Tibial artery (tissue), 4 donors: ENCODE results near the gene CRX.

Experiments used
- DNase-seq, 2 donors: peaks; one replicate each; pipeline ENCODE4 v3.0.0-alpha.2; 2019
- H3K27ac ChIP-seq, 2 donors: fragments of 200-600 bp; sonication (generic) in 1 of 2; 1 replicate in 1 of 2; 2 replicates in 1 of 2; pipeline ENCODE4 v1.5.1; 2018 to 2019; ENCODE audit warnings: mild to moderate bottlenecking in 1 of 2
- H3K27me3 ChIP-seq, 2 donors: fragments of 200-600 bp; sonication (generic) in 1 of 2; one replicate each; pipeline versions ENCODE4 v1.5.1 to v1.6.0; 2016 to 2019
- H3K36me3 ChIP-seq, 3 donors: fragments of 200-600 bp; sonication (generic) in 2 of 3; one replicate each; pipeline ENCODE4 v1.5.1; 2016 to 2019; ENCODE audit warnings: mild to moderate bottlenecking in 2 of 3
- H3K4me1 ChIP-seq, 4 donors: fragments of 200-600 bp; sonication (generic) in 2 of 4; 1 replicate in 3 of 4; 2 replicates in 1 of 4; pipeline ENCODE4 v1.5.1; 2016 to 2019
- H3K4me3 ChIP-seq, 2 donors: fragments of 200-600 bp; sonication (generic) in 1 of 2; 1 replicate in 1 of 2; 2 replicates in 1 of 2; pipeline ENCODE4 v1.5.1; 2018 to 2019; ENCODE audit warnings: mild to moderate bottlenecking in 2 of 2
- H3K9me3 ChIP-seq, 3 donors: fragments of 200-600 bp; sonication (generic) in 1 of 3; one replicate each; pipeline ENCODE4 v1.5.1; 2016 to 2019
- CTCF ChIP-seq, 2 experiments: fragments of 200-600 bp in 1 of 2; fragments of 450-650 bp in 1 of 2; IDR thresholded peaks; one replicate each; pipeline ENCODE4 v1.5.1; 2017 to 2019; ENCODE audit warnings: antibody characterized with exemption in 2 of 2, mild to moderate bottlenecking in 1 of 2, moderate library complexity in 1 of 2
- intact Hi-C: fragments of 100-400 bp; cut with DNase I; formaldehyde crosslinking; loops from one replicate; pipeline ENCODE4 v1.15.0; 2023; ENCODE audit warnings: low total_unique reads

Gene CRX

GRCh38 chr19:47881757-47882156 is 60.0 kb downstream of the CRX start:
- intact Hi-C loops = no loop called here
- Histone ChIP-seq H3K36me3 (no peaks in the 10 kb centered on the region), H3K9me3 (no peaks in the 10 kb centered on the region), H3K4me1 (no peaks in the 10 kb centered on the region), H3K27me3 (peaks cover 0 to 33% of the 10 kb centered on the region in 2 donors), H3K27ac (no peak overlapping the region), H3K4me3 (no peak overlapping the region)
- no peak for DNase-seq
- TF ChIP-seq CTCF (IDR thresholded peaks at IDR 0.05) = no peak

DNA sequence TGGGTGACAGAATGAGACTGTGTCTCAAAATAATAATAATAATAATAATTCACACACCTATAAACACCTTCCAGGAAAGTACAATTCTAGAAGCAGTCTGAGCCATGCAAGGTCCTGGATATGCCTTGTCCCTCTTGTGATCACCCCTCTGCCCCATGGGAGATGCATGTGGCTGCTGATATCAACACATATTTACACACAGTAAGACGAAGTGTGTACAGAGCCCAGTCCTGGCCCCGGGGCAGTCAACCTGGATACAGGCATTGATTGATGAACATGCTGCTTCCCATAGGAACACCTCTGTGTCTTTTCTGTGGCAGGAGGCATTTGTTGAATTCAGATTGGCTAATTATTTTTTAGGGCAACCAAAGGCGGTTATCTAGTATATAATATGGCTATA is 61.2 kb downstream of the CRX start:
- Histone ChIP-seq H3K4me3 (no peak overlapping the region), H3K4me1 (no peaks in the 10 kb centered on the region), H3K27me3 (peaks cover 0 to 23% of the 10 kb centered on the region in 2 donors), H3K27ac (no peak overlapping the region), H3K36me3 (no peaks in the 10 kb centered on the region), H3K9me3 (no peaks in the 10 kb centered on the region)
- intact Hi-C loops = no loop called here
- DNase-seq = no peak
- TF ChIP-seq CTCF (IDR thresholded peaks at IDR 0.05) = no peak

DNA sequence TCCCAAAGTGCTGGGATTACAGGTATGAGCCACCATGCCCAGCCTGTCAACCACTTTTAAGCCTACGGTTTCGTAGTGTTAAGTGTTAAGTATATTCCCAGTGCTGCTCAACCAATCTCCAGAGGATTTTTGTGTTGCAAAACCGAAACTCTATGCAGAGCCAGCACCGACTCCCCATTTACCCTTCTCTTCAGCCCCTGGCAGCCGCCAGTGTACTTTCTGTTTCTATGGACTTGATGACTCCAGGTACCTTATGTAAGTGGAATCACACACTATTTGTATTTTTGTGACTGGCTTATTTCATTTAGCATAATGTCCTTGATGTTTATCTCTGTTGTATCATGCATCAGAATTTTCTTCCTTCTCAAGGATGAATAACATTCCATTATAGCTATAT is 63.3 kb downstream of the CRX start:
- intact Hi-C loops = no loop called here
- no peak for TF ChIP-seq CTCF (IDR thresholded peaks at IDR 0.05)
- Histone ChIP-seq H3K36me3 (no peaks in the 10 kb centered on the region), H3K27ac (no peak overlapping the region), H3K9me3 (no peaks in the 10 kb centered on the region), H3K27me3 (peaks cover 0 to 13% of the 10 kb centered on the region in 2 donors), H3K4me1 (no peaks in the 10 kb centered on the region), H3K4me3 (no peak overlapping the region)
- no peak for DNase-seq

GRCh38 chr19:47886010-47886559 is 64.3 kb downstream of the CRX start, which contains the start of gene SULT2A1:
Gene SULT2A1, minus strand, starts transcription at chr19:47886315. Its CDS starts 58 bp downstream, at chr19:47886257.
- H3K9me3 ChIP-seq = no peaks in the 10 kb centered on the region

DNA sequence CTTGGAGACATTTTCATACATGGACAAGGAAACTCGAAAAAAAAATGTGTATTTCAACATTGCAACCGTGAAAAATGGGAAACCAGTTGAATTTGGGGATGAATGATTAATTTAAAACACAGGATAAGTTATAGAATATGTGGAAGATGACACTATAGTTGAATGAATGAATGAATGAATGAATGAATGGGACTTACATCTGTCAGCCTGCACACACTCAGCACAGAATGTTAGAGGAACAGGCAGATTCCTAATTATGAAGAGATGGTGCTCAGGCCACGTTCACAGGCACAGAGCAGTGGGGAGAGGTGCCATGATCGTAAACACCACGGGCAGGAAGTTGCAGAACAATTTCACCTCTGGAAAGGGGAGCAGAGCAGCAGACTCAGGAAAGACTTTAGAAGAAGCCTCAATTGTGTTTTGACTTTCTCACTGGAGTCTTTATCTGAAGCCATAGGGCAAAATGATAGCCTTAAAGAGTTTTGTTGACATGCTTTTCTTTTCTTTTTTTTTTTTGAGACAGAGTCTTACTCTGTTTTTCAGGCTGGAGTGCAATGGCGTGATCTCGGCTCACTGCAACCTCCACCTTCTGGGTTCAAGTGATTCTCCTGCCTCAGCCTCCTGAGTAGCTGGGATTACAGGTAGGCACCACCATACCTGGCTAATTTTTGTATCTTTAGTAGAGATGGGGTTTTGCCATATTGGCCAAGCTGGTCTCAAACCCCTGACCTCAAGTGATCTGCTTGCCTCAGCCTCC is 69.3 kb downstream of the CRX start:
- Histone ChIP-seq H3K27me3 (no peaks in the 10 kb centered on the region), H3K4me1 (no peaks in the 10 kb centered on the region), H3K36me3 (no peaks in the 10 kb centered on the region), H3K27ac (no peak overlapping the region), H3K9me3 (peaks cover 0 to 4% (median 0%) of the 10 kb centered on the region in 3 donors), H3K4me3 (no peak overlapping the region)
- intact Hi-C loops = no loop called here
- no peak for DNase-seq
- no peak for TF ChIP-seq CTCF (IDR thresholded peaks at IDR 0.05)

More at GRCh38 chr19:47886010-47886559, 64.3 kb downstream of the CRX start, which contains the start of gene SULT2A1:
- Histone ChIP-seq H3K36me3 (no peaks in the 10 kb centered on the region), H3K27me3 (peaks cover 0 to 13% of the 10 kb centered on the region in 2 donors), H3K4me3 (no peak within 1 kb of the TSS), H3K27ac (no peak within 1 kb of the TSS), H3K4me1 (no peaks in the 10 kb centered on the region)
- intact Hi-C loops = no loop called here
- TF ChIP-seq CTCF (IDR thresholded peaks at IDR 0.05) = no peak
- no peak for DNase-seq
